HG03064 (cell line): ENCODE measurements around the gene LYRM7.

ENCODE experiments used
- ATAC-seq: cut with Tn5 transposase; IDR thresholded peaks from one replicate; pipeline ENCODE4 v1.9.1; 2021; ENCODE audit warnings: low read depth; ENCODE audit not compliant: unreplicated experiment

The LYRM7 gene

GRCh38 chr5:131217791-131218190, 47.0 kb downstream of the LYRM7 start:
- no peak for ATAC-seq

DNA sequence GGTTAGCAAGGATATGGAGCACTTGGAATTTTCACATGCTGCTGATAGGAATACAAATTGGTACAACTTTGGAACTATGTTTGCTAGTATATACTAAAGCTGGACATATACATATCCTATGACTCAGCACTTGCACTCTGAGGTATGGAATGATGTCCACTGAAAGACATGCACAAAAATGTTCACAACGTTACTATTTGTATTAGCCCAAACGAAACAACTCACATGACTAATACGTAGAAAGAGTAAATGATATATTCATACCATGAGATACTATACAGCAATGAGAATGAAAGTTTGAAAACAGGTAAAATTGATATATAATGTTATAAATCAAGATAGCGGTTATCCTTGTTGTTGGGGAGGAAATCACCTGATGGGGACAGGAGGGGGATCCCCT, 47.6 kb downstream of the LYRM7 start:
- ATAC-seq = peak; percentile 51

- no peak for ATAC-seq
Observed at GRCh38 chr5:131220566-131220965, 49.8 kb downstream of the LYRM7 start.

DNA sequence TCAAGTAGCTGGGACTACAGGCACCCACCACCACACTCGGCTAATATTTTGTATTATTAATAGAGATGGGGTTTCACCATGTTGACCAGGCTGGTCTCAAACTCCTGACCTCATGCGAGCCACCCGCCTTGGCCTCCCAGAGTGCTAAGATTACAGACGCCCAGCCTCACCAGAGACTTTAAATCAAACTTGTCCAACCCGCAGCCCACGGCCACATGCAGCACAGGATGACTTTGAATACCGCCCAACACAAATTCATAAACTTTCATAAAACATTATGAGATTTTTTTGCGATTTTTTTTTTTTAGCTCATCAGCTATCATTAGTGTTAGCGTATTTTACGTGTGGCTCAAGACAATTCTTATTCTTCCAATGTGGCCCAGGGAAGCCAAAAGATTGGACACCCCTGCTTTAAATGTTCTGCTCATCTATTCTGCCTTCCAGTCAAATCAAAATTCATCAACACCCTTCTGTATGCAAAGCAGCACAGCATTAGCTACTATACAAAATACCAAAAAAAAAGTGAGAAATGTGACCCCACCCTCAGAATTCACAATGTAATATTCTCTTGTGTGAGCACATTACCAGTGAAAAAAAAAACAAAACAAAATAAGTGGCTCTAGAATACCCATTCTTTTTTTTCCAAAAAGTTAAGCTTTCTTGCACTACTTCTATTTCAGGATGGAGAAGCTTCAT, 50.4 kb downstream of the LYRM7 start:
- no peak for ATAC-seq

- no peak for ATAC-seq
Observed at GRCh38 chr5:131221888-131222287, 51.1 kb downstream of the LYRM7 start.

- no peak for ATAC-seq
Observed at GRCh38 chr5:131222731-131223130, 52.0 kb downstream of the LYRM7 start.

GRCh38 chr5:131223751-131224386, 53.1 kb downstream of the LYRM7 start:
- no peak for ATAC-seq

DNA sequence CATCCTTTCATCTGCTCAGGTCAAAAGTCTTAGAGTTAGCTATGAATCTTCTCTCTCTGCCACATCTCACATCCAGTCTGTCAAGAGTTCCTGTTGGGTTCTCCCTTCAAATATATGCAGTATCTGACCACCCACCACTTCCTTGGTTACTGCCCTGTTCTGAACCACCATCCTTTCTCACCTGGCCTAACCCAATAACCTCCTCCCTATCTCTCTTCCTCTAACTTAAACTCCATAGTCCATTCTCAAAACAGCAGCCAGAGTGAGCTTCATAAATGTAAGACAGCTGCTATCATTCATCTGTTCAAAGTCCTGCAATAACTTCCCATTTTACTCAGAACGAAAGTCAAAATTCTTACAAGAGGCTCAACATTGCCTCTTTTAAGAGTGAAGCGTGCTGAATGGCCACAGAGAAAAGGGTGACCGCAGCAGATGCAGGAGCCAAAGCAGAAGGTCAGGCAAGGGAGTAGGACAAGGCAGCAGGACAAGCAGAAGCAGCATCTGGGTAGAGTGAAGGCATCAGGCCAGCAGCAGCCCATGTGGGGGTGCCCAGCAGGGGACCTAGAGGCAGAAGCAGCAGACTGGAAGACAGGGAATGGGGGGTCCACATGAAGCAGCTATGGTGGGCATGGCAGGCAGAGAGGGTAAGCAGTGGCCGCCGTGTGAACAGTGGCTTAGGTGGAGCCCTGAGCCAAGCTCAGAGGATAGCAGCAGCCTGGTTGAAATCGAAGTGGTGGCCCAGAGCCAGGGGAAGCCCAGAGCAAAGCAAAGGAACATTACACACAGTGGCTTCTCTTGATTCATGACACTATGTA, 53.9 kb downstream of the LYRM7 start:
- ATAC-seq = peak; percentile 80

DNA sequence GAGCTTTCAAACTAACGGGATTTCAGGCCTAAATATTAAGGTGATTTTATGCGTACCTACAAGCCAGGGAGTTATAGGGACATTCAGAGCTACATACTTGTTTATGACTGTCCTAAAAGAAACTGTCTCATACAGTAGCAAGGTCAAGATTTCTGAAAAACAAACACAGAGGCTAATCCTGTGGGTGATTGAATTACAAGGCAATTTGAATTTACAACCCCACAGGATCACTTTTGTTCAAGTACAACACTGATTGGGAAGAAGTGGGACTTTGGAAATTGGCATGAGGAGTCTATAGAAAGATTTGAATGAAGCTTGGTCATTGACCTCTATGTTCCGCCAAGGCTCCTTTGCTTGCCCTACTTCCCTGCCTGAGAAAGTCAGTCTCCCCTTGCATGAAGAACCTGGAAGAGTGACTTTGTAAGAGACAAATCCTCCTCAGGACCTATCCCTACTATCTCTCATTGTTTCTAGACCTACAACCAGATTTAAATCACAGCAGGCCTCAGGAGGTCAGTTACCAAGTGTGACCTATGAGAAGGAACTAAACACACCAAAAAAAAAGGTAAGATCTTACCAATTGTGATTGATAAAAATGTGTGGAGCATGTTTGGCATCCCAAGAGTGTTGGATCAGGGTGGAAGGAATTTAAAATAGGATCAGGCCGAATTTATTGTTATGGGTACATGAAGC, 54.7 kb downstream of the LYRM7 start:
- ATAC-seq = no peak

- no peak for ATAC-seq
Observed at GRCh38 chr5:131226899-131227298, 56.2 kb downstream of the LYRM7 start.

GRCh38 chr5:131228646-131229045, 57.9 kb downstream of the LYRM7 start:
- no peak for ATAC-seq

DNA sequence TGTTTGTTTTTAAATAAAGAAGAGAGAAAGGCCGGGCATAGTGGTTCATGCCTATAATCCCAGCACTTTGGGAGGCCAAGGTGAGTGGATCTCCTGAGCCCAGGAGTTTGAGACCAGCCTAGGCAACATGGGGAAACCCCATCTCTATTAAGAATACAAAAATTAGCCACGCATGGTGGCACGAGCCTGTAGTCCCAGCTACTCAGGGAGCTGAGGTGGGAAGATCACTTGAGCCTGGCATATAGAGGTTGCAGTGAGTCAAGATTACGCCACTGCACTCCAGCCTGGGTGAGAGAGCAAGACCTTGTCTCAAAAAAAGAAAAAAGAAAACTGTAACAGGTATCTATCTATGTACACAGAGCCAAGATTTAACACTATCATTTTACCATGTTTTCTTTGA, 58.9 kb downstream of the LYRM7 start:
- ATAC-seq = no peak

- no peak for ATAC-seq
Observed at GRCh38 chr5:131230406-131230805, 59.7 kb downstream of the LYRM7 start.

DNA sequence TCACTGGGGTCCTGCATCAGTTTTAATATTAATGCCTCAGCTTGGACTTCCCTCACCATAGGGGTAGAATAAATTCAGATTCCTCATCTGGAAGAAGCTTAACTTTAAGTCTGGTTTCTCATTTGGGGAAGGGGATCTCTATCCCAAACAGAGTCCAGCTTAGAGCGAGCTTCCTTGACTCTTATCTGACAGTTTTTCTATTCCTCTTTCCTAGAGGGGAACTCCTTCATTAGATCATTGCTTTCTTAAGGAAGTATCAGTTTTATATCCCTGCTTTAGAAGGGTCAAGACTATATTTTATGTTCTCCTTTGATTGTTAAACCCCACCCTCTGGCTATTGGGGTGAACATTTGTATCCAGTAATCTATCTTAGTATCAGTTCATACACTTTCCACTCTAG, 68.9 kb downstream of the LYRM7 start:
- no peak for ATAC-seq

DNA sequence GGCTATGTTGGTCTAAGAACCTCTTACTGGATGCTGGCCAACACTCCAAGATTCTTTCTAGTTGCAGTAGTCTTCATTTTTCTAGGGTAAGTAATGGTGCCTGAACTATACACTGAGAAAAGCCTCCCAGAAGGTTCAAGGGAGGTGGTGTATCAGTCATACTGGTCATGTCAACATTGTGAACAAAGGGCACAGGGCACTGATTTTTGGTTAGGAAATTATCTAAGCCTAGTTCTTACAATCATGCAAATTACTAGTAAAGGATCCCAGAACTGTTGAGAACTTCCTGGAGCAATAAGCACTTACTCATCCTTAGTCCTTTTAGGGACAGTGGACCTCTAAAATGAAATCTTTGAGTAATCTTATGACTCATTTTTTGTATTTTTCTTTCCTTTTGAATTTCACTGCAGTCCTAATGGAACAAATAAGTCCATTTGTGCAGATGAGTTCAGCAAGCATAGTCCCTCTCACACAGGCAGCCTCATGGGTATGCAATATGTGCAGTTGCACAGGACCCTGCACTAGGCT, 72.0 kb downstream of the LYRM7 start:
- no peak for ATAC-seq

DNA sequence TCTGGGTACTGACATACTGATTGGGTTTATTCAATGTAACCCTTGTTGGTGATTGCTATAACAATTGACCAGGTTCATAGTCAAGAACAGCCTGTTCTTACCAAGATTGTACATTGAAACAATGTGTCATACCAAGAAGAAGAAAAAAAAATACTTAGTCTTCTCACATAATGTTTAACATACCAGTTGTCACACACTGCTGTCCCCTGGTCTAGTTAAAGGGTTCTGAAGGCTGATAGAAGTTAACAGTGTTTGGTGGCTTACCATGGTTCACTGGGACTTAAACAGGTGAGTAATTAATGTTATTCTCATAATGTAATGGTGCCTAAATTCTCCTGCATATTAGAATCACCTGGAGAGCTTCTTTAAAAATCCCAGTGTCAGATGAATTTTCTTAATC, 74.6 kb downstream of the LYRM7 start:
- ATAC-seq = no peak

- no peak for ATAC-seq
Observed at GRCh38 chr5:131245948-131246347, 75.2 kb downstream of the LYRM7 start.

DNA sequence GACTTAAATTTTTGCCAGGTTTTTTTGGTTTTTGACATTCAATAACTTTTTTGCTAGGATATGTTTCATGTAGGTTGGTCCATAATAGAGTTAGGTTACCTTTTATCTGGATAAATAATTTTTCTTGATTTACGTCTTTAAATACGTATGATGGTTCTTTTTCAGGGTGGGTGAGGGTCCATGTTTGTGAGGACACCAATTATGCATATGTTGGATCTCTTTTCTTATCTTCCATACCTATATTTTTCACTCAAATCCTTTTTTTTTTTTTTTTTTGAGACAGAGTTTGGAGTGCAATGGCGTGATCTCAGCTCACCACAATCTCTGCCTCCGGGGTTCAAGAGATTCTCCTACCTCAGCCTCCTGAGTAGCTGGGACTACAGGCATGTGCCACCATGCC, 75.8 kb downstream of the LYRM7 start:
- no peak for ATAC-seq

GRCh38 chr5:131250751-131251475, 80.2 kb downstream of the LYRM7 start:
- ATAC-seq = no peak

DNA sequence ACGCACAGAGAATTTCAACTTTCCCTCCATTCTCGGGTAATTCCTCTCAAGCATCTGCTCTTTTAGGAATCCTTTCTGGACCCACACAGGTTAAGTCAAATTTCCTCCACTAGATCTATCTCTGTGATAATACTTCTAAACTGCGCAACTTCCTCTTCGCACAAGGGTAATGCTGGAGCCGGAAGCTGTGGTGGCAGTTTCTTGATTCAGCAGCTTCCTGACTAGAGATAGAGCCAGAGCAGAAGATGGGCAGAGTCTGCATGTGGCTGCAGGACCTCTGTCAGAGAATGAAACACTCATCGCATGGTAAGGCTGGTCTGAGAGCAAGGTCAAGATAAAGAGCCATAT, 82.1 kb downstream of the LYRM7 start:
- ATAC-seq = peak; percentile 92
